Fibroblast of lung (primary cell): Measurements from ENCODE around the gene RFPL4AL1. TPM values are rescaled to one million over a fixed set of nuclear protein-coding genes. Genes with fewer than 3 reads are reported as not detected.
"Not testable (repeated sequence)": the region's sequence is repeated elsewhere in the genome, so short reads cannot be mapped to it uniquely, and the experiment has no call there.

Source experiments
- DNase-seq, 2 donors: peaks; one replicate each; pipeline versions ENCODE4 v3.0.0 to v3.0.0-alpha.2; 2010; ENCODE audit warnings: low read depth in 2 of 2
- H2AFZ ChIP-seq: 2 replicates; pipeline ENCODE4 v1.5.1; 2012; ENCODE audit warnings: low read length, control low read depth, inconsistent platforms
- H3K27ac ChIP-seq: 2 replicates; pipeline ENCODE4 v1.5.1; 2011; ENCODE audit warnings: low read length, control low read depth; ENCODE audit not compliant: insufficient read depth
- H3K27me3 ChIP-seq: 2 replicates; pipeline ENCODE4 v1.5.1; 2011; ENCODE audit warnings: mild to moderate bottlenecking, low read length; ENCODE audit not compliant: control insufficient read depth, insufficient read depth
- H3K36me3 ChIP-seq: 2 replicates; pipeline ENCODE4 v1.5.1; 2011; ENCODE audit warnings: low read length; ENCODE audit not compliant: control insufficient read depth, insufficient read depth
- H3K4me1 ChIP-seq: 2 replicates; pipeline ENCODE4 v1.5.1; 2011; ENCODE audit warnings: low read length; ENCODE audit not compliant: control insufficient read depth, insufficient read depth; ENCODE audit errors: extremely low read depth
- H3K4me2 ChIP-seq: 2 replicates; pipeline ENCODE4 v1.5.1; 2011; ENCODE audit warnings: low read length, control low read depth; ENCODE audit not compliant: insufficient read depth; ENCODE audit errors: extremely low read depth
- H3K4me3 ChIP-seq, 4 experiments: fragments of 200-600 bp in 1 of 4; sonication (generic) in 1 of 4; replicated peaks in 1 of 4; 2 replicates each; pipeline ENCODE4 v1.5.1; 2011 to 2016; ENCODE audit warnings: low read length in 4 of 4, low read depth in 3 of 4, mild to moderate bottlenecking in 3 of 4, control low read depth in 2 of 4, inconsistent platforms in 1 of 4, mixed read lengths in 1 of 4; ENCODE audit not compliant: insufficient read depth in 1 of 4; ENCODE audit errors: control extremely low read depth in 1 of 4
- H3K79me2 ChIP-seq: 2 replicates; pipeline ENCODE4 v1.5.1; 2012; ENCODE audit warnings: mild to moderate bottlenecking, low read length, inconsistent platforms; ENCODE audit not compliant: control insufficient read depth, insufficient read depth
- H3K9ac ChIP-seq: 2 replicates; pipeline ENCODE4 v1.5.1; 2011; ENCODE audit warnings: mild to moderate bottlenecking, low read length, control low read depth; ENCODE audit not compliant: insufficient read depth
- H3K9me3 ChIP-seq: 2 replicates; pipeline ENCODE4 v1.5.1; 2012; ENCODE audit warnings: low read depth, low read length; ENCODE audit not compliant: control insufficient read depth, insufficient read depth
- H4K20me1 ChIP-seq: 2 replicates; pipeline ENCODE4 v1.5.1; 2011; ENCODE audit warnings: low read length; ENCODE audit not compliant: control insufficient read depth, insufficient read depth; ENCODE audit errors: extremely low read depth
- EZH2 ChIP-seq: IDR thresholded peaks from 2 replicates; pipeline ENCODE4 v1.5.1; 2012; ENCODE audit warnings: low read length, control low read depth, mild to moderate bottlenecking; ENCODE audit errors: missing control alignments
- polyA plus RNA-seq, 2 donors: library from polyadenylated mRNA; depleted of rRNA in 1 of 2; stranded (reverse) in 1 of 2; unstranded in 1 of 2; fragments of >200 nt; gene quantifications; 2 replicates each; pipeline ENCODE4 v1.2.1, GENCODE V29; 2011 to 2012; ENCODE audit warnings: missing spikeins in 1 of 2
- total RNA-seq: library from RNA; depleted of rRNA; stranded (reverse); fragments of >200 nt; gene quantifications from 2 replicates; pipeline ENCODE4 v1.2.1, GENCODE V29; 2014
- TF ChIP-seq, protein P1 (sequence below), 2 donors: IDR thresholded peaks in 1 of 2; conservative IDR thresholded peaks in 1 of 2; 1 replicate in 1 of 2; 2 replicates in 1 of 2; pipeline ENCODE4 v1.5.1; 2011 to 2012; ENCODE audit warnings: low read length in 2 of 2, control low read depth in 1 of 2, inconsistent platforms in 1 of 2, low read depth in 1 of 2, mild to moderate bottlenecking in 1 of 2

Gene RFPL4AL1
- total and polyA plus RNA-seq, 2 donors (not counting 1 experiment from before 2014, with no cell fraction given) = not detected

DNA sequence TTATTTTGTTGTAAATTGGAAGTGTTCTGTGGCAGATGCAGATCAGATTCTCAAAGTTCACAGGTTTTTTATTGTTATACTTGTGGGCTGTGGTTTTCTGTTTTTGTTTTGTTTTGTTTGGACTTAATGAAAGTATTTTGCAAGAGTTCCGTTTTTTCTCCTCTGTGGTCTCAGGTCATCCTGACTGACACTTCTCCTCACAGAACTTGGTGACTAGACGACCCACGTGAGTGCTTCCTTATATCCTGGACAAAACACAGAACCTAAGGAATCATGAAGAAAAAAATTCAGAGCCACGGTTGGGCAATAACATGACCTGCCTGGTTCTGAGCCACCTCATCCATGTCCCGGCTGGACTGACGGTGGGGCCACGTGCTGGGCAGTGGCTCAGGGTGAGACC is 2.5 kb upstream of the RFPL4AL1 start:
- Histone ChIP-seq H3K36me3 (no peaks in the 10 kb centered on the region), H3K4me3 (no peak overlapping the region), H3K4me2 (no peak overlapping the region), H3K9ac (no peak overlapping the region), H3K27me3 (no peaks in the 10 kb centered on the region), H2AFZ (no peak overlapping the region), H3K4me1 (no peaks in the 10 kb centered on the region), H3K27ac (no peak overlapping the region), H3K9me3 (no peaks in the 10 kb centered on the region), H4K20me1 (no peaks in the 10 kb centered on the region), H3K79me2 (no peaks in the 10 kb centered on the region)
- no peak for DNase-seq
- TF ChIP-seq, protein P1, sequence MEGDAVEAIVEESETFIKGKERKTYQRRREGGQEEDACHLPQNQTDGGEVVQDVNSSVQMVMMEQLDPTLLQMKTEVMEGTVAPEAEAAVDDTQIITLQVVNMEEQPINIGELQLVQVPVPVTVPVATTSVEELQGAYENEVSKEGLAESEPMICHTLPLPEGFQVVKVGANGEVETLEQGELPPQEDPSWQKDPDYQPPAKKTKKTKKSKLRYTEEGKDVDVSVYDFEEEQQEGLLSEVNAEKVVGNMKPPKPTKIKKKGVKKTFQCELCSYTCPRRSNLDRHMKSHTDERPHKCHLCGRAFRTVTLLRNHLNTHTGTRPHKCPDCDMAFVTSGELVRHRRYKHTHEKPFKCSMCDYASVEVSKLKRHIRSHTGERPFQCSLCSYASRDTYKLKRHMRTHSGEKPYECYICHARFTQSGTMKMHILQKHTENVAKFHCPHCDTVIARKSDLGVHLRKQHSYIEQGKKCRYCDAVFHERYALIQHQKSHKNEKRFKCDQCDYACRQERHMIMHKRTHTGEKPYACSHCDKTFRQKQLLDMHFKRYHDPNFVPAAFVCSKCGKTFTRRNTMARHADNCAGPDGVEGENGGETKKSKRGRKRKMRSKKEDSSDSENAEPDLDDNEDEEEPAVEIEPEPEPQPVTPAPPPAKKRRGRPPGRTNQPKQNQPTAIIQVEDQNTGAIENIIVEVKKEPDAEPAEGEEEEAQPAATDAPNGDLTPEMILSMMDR (conservative IDR thresholded peaks at IDR 0.05 in 1 of 2, IDR thresholded peaks at IDR 0.05 in 1 of 2; ENCODE audit: low read depth in 1 of 2, low read length in 2 of 2) = no peak
- no peak for TF ChIP-seq EZH2

DNA sequence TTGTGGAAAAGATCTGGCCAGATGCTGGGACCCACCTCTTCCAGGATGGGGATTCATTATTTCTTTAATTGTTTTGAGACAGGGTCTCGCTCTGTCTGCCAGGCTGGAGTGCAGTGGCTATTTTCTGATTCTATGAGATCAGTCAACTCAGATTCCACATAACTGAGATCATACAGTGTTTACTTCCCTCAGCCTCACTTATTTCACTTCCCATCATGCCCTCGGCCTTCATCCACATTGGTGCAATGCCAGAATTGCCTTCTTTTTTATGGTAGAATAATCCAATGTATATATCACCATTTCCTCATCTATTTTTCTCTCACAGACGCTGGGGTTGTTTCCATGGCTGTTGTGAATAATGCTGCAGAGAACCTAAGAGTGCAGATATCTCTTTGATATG is 714 bp downstream of the RFPL4AL1 start:
- not testable (repeated sequence) for DNase-seq, H3K79me2 ChIP-seq, H2AFZ ChIP-seq, H3K4me3 ChIP-seq, H3K27ac ChIP-seq, H3K4me2 ChIP-seq, H3K9me3 ChIP-seq, H3K36me3 ChIP-seq, H3K27me3 ChIP-seq, H4K20me1 ChIP-seq, H3K9ac ChIP-seq, H3K4me1 ChIP-seq

DNA sequence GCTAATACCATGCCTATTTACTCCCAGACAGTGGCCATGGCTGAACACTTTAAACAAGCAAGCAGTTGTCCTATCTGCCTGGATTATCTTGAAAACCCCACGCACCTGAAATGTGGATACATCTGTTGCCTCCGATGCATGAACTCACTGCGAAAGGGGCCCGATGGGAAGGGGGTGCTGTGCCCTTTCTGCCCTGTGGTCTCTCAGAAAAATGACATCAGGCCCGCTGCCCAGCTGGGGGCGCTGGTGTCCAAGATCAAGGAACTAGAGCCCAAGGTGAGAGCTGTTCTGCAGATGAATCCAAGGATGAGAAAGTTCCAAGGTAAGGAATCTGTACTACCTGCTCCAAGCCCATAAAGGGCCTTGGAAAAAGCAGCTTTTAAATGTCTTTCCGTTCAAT is 8.6 kb downstream of the RFPL4AL1 start:
- Histone ChIP-seq H3K4me2 (no peak overlapping the region), H3K27ac (no peak overlapping the region), H2AFZ (no peak overlapping the region), H3K27me3 (no peaks in the 10 kb centered on the region), H3K4me1 (no peaks in the 10 kb centered on the region), H3K9ac (no peak overlapping the region), H3K9me3 (no peaks in the 10 kb centered on the region), H3K79me2 (no peaks in the 10 kb centered on the region), H3K36me3 (no peaks in the 10 kb centered on the region), H3K4me3 (no peak overlapping the region), H4K20me1 (no peaks in the 10 kb centered on the region)
- TF ChIP-seq EZH2 = no peak
- TF ChIP-seq, protein P1 (conservative IDR thresholded peaks at IDR 0.05 in 1 of 2, IDR thresholded peaks at IDR 0.05 in 1 of 2; ENCODE audit: low read depth in 1 of 2, low read length in 2 of 2) = no peak
- no peak for DNase-seq

DNA sequence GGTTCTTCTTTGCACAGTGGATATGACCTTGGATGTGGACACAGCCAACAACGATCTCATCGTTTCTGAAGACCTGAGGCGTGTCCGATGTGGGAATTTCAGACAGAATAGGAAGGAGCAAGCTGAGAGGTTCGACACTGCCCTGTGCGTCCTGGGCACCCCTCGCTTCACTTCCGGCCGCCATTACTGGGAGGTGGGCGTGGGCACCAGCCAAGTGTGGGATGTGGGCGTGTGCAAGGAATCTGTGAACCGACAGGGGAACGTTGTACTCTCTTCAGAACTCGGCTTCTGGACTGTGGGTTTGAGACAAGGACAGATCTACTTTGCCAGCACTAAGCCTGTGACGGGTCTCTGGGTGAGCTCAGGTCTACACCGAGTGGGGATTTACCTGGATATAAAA is 9.4 kb downstream of the RFPL4AL1 start:
- no peak overlapping the region for H2AFZ ChIP-seq
- H3K27ac ChIP-seq = no peak overlapping the region
- H3K36me3 ChIP-seq = no peaks in the 10 kb centered on the region
- no peak overlapping the region for H3K9ac ChIP-seq
- H3K4me1 ChIP-seq = no peaks in the 10 kb centered on the region
- no peaks in the 10 kb centered on the region for H3K27me3 ChIP-seq
- H3K9me3 ChIP-seq = no peaks in the 10 kb centered on the region
- H3K79me2 ChIP-seq = no peaks in the 10 kb centered on the region
- no peaks in the 10 kb centered on the region for H4K20me1 ChIP-seq
- no peak overlapping the region for H3K4me2 ChIP-seq
- no peak for TF ChIP-seq EZH2
- TF ChIP-seq, protein P1 (conservative IDR thresholded peaks at IDR 0.05 in 1 of 2, IDR thresholded peaks at IDR 0.05 in 1 of 2; ENCODE audit: low read depth in 1 of 2, low read length in 2 of 2) = no peak
- H3K4me3 ChIP-seq = no peak overlapping the region
- DNase-seq = no peak
